Activated CD8-positive, alpha-beta T cell treated with anti-CD3 and anti-CD28 coated beads, Interleukin-2, amount 10 ng/mL, durations not matched to agents 7 days and 5 days (primary cell): ENCODE data around the gene KCNG2. TPM values are rescaled to one million over a fixed set of nuclear protein-coding genes. Genes with fewer than 3 reads are reported as not detected.

Experiments
- ATAC-seq: fragments of 150-1000 bp; cut with Tn5 transposase; one replicate; pipeline ENCODE4 v1.10.0; 2021; ENCODE audit warnings: moderate library complexity
- CTCF ChIA-PET: fragments of 350-600 bp; sonication (Branson Sonifier 250); formaldehyde crosslinking; loops from one replicate; lab custom pipeline; 2021; ENCODE audit warnings: antibody characterized with exemption; lab: Charles Lee
- POLR2A ChIA-PET: fragments of 350-600 bp; sonication (Branson Sonifier 250); formaldehyde crosslinking; loops from one replicate; lab custom pipeline; 2021; ENCODE audit warnings: antibody characterized with exemption; lab: Charles Lee
- DNase-seq: peaks from one replicate; pipeline ENCODE4 v3.0.0-alpha.2; 2020
- H3K27ac Mint-ChIP-seq: one replicate; pipeline ENCODE4 v1.8.0; 2021; ENCODE audit warnings: mild to moderate bottlenecking, mixed read lengths
- H3K27me3 Mint-ChIP-seq: one replicate; pipeline ENCODE4 v1.8.0; 2021; ENCODE audit warnings: low read depth, mixed read lengths
- H3K36me3 Mint-ChIP-seq: one replicate; pipeline ENCODE4 v1.8.0; 2021; ENCODE audit warnings: low read depth, mixed read lengths
- H3K4me1 Mint-ChIP-seq: one replicate; pipeline ENCODE4 v1.8.0; 2021; ENCODE audit warnings: low read depth, mixed read lengths
- H3K4me3 Mint-ChIP-seq: one replicate; pipeline ENCODE4 v1.8.0; 2021; ENCODE audit warnings: mild to moderate bottlenecking, mixed read lengths
- H3K9me3 Mint-ChIP-seq: one replicate; pipeline ENCODE4 v1.8.0; 2022; ENCODE audit warnings: mixed read lengths; ENCODE audit not compliant: insufficient read depth
- total RNA-seq, 2 experiments: library from RNA; stranded (reverse); gene quantifications; one replicate each; pipeline ENCODE4 v1.2.3, GENCODE V29; 2021

The KCNG2 gene
- total RNA-seq, 2 experiments from 2014 or later = not detected

DNA sequence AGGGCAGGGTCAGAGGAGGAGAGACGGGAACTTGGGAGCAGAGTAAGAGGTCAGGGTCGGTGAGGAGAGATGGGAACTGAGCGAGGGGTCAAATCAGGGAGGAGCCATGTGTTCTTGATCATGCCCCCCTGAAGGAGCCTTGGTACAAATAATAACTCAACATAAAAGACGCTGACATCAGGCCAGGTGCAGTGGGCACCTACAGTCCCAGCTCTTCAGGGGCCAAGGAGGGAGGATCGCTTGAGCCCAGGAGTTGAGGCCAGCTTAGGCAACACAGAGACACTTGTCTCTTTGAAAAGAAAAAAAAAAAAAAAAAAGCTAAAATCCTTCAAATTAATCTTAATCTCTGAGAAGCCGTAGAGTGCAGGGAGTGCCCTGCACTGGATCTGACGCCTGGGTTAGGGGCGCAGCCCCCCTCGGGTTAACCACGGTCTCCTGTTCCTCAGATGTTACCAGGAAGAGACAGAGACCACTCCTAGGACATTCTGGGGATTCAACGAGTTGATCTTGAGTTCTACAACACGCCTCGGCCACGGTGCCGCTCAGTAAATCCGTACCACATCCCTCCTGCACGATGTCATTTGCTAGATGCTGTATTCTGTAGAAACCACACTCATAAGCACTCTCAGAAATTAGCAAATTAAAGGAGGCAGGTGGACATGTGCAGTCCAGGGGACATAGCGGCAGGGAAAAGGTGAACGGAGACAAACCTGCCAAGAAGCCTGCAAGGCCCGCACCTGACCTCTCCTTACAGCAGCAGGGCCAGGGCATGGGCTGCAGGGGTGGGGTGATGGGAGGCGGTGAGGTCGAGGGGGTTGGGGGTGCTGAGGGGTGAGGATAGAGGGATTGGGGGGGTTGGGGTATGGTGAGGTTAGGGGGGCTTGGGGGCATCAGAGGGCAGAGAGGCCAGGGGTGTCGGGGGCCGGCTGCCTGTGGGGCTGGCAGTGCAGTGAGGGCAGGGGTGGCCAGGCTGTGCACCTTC lies 124.5 kb downstream of the KCNG2 start:
- H3K9me3 Mint-ChIP-seq = no peaks in the 10 kb centered on the region
- no peak for ATAC-seq
- H3K4me1 Mint-ChIP-seq = no peaks in the 10 kb centered on the region
- no peaks in the 10 kb centered on the region for H3K27me3 Mint-ChIP-seq
- no peak overlapping the region for H3K27ac Mint-ChIP-seq
- no peak for DNase-seq
- peaks cover 12% of the 10 kb centered on the region for H3K36me3 Mint-ChIP-seq
- H3K4me3 Mint-ChIP-seq = no peak overlapping the region
- ChIA-PET POLR2A (no interaction called here), CTCF (no interaction called here)

DNA sequence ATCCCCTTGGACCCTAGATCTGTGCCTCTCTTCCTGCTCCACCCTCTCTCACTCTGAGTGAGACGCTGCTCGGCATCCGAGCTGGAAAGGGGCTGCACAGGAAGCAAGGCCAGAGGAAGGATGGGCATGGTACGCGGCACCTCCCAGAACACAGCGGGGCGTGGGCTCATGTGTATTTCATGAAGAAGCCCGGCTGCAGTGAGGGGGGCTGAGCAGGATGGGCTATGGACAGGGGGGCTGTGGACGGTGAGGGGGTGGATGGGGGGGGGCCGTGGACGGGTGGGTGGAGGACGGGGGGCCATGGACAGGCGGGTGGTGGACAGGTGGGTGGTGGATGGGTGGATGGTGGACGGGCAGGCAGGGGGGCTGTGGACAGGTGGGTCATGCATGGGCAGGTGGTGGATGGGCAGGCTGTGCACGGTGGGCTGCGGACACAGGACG lies 125.3 kb downstream of the KCNG2 start:
- POLR2A ChIA-PET = no interaction called here
- Mint-ChIP-seq H3K4me1 (no peaks in the 10 kb centered on the region), H3K4me3 (no peak overlapping the region), H3K9me3 (no peaks in the 10 kb centered on the region), H3K27me3 (no peaks in the 10 kb centered on the region), H3K27ac (no peak overlapping the region), H3K36me3 (peaks cover 7% of the 10 kb centered on the region)
- DNase-seq (no peak), ATAC-seq (no peak)
- CTCF ChIA-PET = no interaction called here

DNA sequence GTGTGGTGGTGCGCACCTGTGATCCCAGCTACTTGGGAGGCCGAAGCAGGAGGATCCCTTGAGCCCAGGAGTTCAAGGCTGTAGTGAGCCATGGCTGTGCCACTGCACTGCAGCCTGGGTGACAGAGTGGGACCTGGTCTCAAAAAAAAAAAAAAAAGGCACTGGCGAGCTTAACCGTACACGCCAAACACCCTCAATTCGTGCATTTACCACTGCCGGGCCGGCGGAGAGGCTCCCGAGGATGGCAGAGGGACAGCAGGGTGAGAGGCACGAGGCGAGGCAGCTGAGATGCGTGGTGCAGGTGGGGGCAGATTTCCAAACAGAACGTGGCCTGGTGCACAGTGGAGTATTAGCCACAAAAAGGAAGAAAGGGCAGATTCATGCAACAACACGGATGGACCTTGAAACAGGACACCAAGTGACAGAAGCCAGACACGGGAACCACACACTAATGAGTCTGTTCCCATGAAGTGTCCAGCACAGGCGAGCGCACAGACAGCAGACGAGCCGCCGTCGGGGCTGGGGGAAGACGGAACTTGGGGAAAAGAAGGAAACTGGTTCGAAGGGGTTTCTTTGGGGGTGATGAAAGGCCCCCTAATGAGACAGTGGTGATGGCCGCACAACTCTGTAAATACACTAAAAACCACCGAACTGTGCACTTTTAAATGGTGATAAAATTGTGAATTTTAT lies 126.3 kb downstream of the KCNG2 start:
- H3K4me3 Mint-ChIP-seq = no peak overlapping the region
- peaks cover 4% of the 10 kb centered on the region for H3K9me3 Mint-ChIP-seq
- H3K27ac Mint-ChIP-seq = no peak overlapping the region
- CTCF ChIA-PET = no interaction called here
- ATAC-seq (no peak), DNase-seq (no peak)
- no peaks in the 10 kb centered on the region for H3K4me1 Mint-ChIP-seq
- no peaks in the 10 kb centered on the region for H3K27me3 Mint-ChIP-seq
- POLR2A ChIA-PET = no interaction called here
- peaks cover 14% of the 10 kb centered on the region for H3K36me3 Mint-ChIP-seq

DNA sequence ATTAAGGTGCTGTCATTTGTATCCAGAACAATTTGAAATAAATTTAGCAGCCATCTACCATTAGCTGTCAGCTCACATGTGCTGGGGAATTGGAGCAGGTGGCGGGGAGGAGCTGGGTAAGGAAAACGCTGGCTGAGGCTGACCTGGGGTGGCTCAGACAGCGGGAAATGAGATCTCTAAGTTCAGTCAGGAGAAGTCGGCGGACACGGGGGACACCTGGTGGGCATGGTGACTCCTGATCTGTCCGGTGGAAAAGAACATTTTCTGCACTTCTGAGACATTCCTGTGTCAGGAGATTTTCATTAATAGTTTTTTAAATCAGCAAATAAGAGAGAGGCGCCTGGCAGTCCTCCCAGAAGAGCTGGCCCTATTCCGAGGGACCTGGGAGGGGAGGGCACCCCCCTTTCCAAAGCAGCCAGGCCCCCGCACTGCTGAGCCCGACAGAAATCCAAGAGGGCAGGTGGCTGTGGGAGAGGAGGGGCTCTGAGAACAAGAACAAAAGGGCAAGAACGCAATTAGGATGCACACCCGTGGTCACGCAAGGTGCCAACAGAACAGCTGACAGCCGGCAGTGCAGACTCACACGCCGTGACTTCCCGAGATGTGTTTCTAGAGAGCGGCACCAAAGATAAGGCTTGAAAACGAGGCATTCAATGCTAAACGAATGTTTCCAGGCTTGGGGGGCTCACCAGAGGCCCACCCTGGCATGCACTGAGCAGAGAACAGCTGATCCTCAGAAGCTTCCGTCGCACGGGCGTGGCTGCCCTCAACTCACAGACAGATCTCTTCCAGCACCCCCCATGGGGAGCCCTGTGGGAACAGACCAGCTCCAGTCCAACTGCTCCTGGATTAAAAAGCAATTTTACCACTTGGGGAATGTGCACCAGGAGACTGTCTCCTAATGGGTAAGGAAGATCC lies 127.3 kb downstream of the KCNG2 start:
- DNase-seq (no peak), ATAC-seq (no peak)
- no peak overlapping the region for H3K4me3 Mint-ChIP-seq
- ChIA-PET CTCF (no interaction called here), POLR2A (no interaction called here)
- peaks cover 14% of the 10 kb centered on the region for H3K9me3 Mint-ChIP-seq
- H3K27ac Mint-ChIP-seq = no peak overlapping the region
- peaks cover 22% of the 10 kb centered on the region for H3K36me3 Mint-ChIP-seq
- no peaks in the 10 kb centered on the region for H3K27me3 Mint-ChIP-seq
- H3K4me1 Mint-ChIP-seq = no peaks in the 10 kb centered on the region

DNA sequence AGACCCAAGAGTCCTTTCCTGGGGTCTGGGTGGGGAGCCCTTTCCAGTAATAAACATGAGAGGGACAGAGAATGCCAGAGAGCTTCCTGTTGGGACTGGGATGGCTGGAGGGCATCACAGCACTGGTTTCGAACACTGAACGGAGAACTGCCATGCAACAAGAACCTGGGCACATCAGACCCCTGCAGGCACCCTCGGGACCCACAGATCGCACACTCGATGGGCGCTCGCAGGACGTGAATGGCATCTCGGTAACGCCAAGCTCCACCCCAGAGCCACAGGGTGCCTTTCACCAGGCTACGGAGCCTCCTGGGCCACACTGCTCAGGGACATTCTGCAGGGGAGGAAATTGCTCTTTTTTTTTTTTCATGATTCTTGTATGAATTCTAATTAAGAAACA lies 128.6 kb downstream of the KCNG2 start:
- no peak for DNase-seq
- CTCF ChIA-PET = no interaction called here
- POLR2A ChIA-PET = no interaction called here
- peaks cover 23% of the 10 kb centered on the region for H3K9me3 Mint-ChIP-seq
- no peaks in the 10 kb centered on the region for H3K27me3 Mint-ChIP-seq
- peaks cover 26% of the 10 kb centered on the region for H3K36me3 Mint-ChIP-seq
- no peaks in the 10 kb centered on the region for H3K4me1 Mint-ChIP-seq
- no peak overlapping the region for H3K27ac Mint-ChIP-seq
- no peak for ATAC-seq
- H3K4me3 Mint-ChIP-seq = no peak overlapping the region

DNA sequence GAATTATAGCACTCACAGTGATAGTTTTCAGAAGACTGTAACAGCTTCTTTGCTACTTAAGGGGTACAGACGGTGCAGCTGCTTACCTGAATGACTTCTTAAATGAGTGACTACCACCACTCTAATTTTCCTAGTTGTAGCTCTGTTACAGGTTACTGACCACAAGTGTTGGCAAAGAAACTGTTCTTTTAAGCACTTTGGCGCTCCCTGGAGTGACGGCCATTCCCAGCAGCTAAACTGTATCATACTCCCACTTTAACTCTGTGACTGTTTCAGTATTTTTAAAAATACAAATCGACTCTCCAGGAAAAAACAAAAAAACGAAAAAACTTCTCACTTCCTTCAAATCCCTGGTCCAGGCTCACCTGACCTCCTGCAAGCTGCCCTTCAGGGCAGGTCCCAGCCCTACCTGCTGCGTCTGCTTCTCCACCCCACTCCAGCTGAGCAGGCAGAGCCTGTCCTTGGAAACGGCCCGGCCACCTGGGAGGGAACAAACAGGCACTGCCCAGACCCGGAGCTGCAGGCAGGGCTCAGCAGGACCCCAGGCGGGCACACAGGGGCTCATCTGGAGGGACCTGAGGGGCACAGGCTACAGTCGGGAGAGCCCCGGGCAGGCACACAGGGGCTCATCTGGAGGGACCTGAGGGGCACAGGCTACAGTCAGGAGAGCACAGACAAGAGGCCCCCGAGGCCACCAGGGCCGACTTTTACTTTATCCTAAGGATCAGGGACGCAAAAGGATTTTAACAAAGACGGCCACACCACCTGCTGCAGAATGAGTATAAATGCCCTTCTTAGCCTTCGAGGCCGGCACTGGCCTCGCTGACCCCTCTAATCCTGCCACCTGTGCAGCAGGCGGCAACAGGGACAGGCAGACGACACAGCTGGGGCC lies 129.2 kb downstream of the KCNG2 start:
- no peak overlapping the region for H3K4me3 Mint-ChIP-seq
- CTCF ChIA-PET = no interaction called here
- no peaks in the 10 kb centered on the region for H3K27me3 Mint-ChIP-seq
- ATAC-seq = no peak
- no peak for DNase-seq
- H3K27ac Mint-ChIP-seq = no peak overlapping the region
- POLR2A ChIA-PET = no interaction called here
- H3K36me3 Mint-ChIP-seq = peaks cover 29% of the 10 kb centered on the region
- peaks cover 27% of the 10 kb centered on the region for H3K9me3 Mint-ChIP-seq
- H3K4me1 Mint-ChIP-seq = no peaks in the 10 kb centered on the region

DNA sequence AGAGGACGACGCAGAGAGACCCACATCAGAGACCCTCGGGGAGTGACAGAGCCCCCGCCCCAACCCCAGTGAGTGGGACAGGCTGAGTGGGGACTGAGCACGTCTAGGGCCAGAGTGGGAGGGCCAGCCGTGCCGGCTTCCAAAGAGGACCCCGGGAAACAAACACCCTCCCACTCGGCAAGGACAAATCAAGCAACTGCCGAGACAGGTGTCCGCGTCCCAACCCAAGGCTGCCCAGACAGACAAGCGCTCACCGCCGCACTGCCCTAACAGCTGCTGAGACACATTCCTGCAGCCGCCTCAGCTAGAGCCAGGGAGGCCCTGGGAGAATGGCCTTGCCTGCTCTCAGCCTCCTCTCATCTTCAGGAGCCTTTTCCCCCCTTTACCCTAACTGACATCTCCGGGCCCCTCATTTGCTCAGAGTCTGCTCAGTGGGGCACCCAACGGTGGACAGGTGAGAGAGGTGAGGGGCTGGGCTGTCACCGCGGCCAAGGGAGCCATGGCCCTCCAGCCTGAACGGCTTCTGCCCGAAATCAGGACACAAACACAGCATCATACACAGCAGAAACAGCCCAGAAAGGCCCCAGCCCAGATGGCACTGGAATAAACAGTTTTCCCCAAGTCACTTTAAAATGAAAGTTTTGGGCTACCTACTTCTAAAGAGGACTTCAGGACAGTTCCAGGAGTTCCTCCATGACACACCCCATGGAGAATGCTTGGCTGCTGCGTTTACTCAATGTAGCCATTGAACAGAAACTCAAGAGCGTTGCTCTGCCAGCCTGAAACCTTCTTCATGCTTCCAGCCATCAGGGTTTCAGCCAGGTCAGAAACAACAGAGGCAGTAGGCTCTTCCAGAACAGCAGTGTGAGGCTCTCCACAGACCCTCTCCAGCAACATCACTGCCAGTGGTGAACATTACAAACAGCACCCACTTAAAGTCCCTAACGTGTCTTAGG lies 130.1 kb downstream of the KCNG2 start:
- no peaks in the 10 kb centered on the region for H3K4me1 Mint-ChIP-seq
- ChIA-PET POLR2A (no interaction called here), CTCF (no interaction called here)
- H3K4me3 Mint-ChIP-seq = no peak overlapping the region
- no peak overlapping the region for H3K27ac Mint-ChIP-seq
- peaks cover 37% of the 10 kb centered on the region for H3K36me3 Mint-ChIP-seq
- H3K27me3 Mint-ChIP-seq = no peaks in the 10 kb centered on the region
- ATAC-seq = no peak
- DNase-seq = no peak
- peaks cover 36% of the 10 kb centered on the region for H3K9me3 Mint-ChIP-seq

DNA sequence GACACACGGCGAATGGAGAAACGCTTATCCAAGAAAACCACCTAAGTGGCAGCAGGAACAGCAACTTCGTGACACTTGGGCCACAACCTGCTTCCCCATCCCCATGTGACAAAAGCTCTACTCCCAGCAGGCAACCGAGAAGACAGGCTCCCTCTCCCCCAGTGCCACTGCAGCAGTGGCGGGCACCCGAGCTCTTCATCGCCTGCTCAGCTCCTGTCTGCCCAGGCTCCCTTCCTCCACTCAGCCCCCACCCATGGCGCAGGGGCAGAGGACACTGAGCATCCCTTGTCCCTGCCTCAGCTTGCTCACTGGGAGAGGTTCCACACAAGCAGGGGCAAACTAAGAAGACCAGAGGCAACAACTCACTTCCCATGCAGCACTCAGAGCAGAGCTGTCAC lies 130.8 kb downstream of the KCNG2 start:
- H3K27ac Mint-ChIP-seq = no peak overlapping the region
- ATAC-seq (no peak), DNase-seq (no peak)
- peaks cover 44% of the 10 kb centered on the region for H3K36me3 Mint-ChIP-seq
- ChIA-PET POLR2A (no interaction called here), CTCF (interaction anchor here (1.2 to 1.6 kb wide), 2 partner anchors 11 to 59 kb away, joined by 5 to 7 read pairs; partner anchors contain the start of gene TXNL4A)
- H3K4me1 Mint-ChIP-seq = no peaks in the 10 kb centered on the region
- H3K27me3 Mint-ChIP-seq = no peaks in the 10 kb centered on the region
- peaks cover 43% of the 10 kb centered on the region for H3K9me3 Mint-ChIP-seq
- no peak overlapping the region for H3K4me3 Mint-ChIP-seq

DNA sequence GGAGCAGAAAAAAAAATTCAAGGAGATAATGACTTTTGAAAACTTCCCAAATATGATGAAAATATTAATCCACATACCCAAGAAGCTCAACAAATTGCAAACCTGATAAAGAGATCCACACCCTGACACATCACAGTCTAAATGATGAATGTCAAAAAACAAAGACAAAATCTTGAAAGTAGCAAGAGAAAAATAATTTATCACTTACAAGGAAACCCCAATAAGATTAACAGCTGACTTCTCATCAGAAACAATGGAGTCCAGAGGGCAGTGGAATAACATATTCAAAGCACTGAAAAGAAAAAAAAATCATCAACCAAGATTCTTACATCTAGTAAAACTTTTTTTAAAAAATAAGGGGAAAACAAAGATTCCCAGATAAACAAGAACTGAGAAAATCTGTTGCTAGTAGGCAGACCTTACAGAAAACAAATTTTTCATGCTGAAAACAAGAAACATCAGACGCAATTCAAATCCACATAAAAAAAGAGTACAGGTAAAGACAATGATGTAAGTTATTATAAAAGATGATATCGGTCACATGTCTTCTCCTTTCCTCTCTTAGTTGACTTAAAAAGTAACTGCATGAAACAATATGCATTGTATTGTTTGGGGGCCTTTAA lies 132.4 kb downstream of the KCNG2 start:
- peaks cover 58% of the 10 kb centered on the region for H3K36me3 Mint-ChIP-seq
- H3K9me3 Mint-ChIP-seq = peaks cover 51% of the 10 kb centered on the region
- no peaks in the 10 kb centered on the region for H3K4me1 Mint-ChIP-seq
- no peak overlapping the region for H3K27ac Mint-ChIP-seq
- H3K27me3 Mint-ChIP-seq = no peaks in the 10 kb centered on the region
- no peak for ATAC-seq
- no peak overlapping the region for H3K4me3 Mint-ChIP-seq
- no peak for DNase-seq
- POLR2A ChIA-PET = no interaction called here
- CTCF ChIA-PET = interaction anchor here (1.6 kb wide), 1 partner anchor 9 kb away, joined by 7 read pairs; no protein-coding TSS in a partner anchor

DNA sequence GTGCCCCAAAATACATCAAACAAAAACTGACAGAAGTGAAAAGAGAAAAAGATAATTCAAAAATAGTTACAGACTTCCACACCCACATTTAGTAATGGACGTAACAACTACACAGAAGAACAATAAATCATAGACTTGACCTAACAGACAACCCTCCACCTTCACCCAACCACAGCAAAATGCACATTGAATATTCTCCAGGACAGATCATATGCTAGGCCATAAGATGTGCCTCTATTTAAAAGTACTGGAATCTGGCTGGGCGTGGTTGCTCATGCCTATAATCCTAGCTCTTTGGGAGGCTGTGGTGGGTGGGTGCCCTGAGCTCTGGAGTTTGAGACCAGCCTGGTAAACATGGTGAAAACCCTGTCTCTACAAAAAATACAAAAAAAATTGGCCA lies 133.7 kb downstream of the KCNG2 start:
- ATAC-seq (no peak), DNase-seq (no peak)
- H3K4me1 Mint-ChIP-seq = no peaks in the 10 kb centered on the region
- ChIA-PET POLR2A (no interaction called here), CTCF (no interaction called here)
- no peak overlapping the region for H3K27ac Mint-ChIP-seq
- H3K27me3 Mint-ChIP-seq = no peaks in the 10 kb centered on the region
- H3K9me3 Mint-ChIP-seq = peaks cover 60% of the 10 kb centered on the region
- no peak overlapping the region for H3K4me3 Mint-ChIP-seq
- peaks cover 72% of the 10 kb centered on the region for H3K36me3 Mint-ChIP-seq
